ENCODE measurements around the gene TBC1D9.

TBC1D9 gene

DNA sequence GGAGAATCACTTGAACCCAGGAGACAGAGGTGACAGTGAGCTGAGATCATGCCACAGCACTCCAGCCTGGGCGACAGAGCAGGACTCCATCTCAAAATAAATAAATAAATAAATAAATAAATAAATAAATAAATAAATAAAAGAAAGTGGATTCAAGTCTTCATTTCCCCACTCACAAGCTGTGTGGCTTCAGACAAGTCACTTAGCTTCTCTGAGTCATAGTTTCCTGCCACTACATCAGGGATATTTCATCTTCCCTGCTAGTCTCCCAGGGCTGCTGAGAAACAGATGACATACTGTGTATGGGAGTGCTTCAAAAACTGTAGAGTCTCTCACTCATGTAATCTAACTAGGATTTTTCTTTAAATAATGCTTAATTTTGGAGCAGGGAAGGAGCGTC lies 37.2 kb downstream of the TBC1D9 start:
- no peak for DNase-seq (ENCODE audit: insufficient read length)

DNA sequence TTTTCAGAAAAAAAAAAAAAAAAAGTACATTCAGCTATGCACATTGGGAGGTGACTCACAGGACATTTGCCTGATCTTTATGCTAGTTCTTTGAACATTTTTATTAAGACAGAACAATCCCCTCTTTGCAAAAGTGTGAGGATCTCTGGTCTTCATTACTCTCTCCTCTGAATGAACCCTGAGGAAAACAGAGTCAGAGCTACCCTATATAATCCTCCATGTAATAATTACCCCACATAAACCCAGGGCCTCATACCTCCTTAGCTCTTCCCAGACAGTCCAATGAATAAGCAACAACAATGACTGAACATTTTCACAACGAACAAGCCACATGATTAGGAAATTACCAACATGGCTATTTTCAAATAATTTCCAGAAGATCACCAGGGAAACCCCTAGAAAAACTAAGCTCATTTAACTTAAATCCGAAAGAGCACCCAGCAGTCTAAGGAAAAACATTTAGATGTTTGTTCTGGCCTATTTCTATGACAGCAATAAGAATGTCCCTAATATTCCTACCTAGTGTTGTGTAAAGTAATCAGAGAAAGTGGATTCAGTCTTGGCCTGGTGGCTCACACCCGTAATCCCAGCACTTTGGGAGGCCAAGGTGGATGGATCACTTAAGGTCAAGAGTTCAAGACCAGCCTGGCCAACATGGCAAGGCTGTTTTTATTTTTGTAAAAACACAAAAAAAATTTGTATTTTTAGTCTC lies 37.8 kb downstream of the TBC1D9 start:
- DNase-seq (ENCODE audit: insufficient read length), result no peak
- FAIRE-seq, result no peak
- TF ChIP-seq POLR2A (IDR thresholded peaks at IDR 0.05; ENCODE audit: low read depth, low read length), result no peak
- no peak for TF ChIP-seq TAF1 (IDR thresholded peaks at IDR 0.05; ENCODE audit: borderline replicate concordance, low read depth, low read length)
- no peak for TF ChIP-seq POLR2AphosphoS5 (IDR thresholded peaks at IDR 0.05; ENCODE audit: low read depth, low read length)

More for the DNA sequence above, 37.2 kb downstream of the TBC1D9 start:
- FAIRE-seq, result peak; percentile 38
- TF ChIP-seq POLR2A (IDR thresholded peaks at IDR 0.05; ENCODE audit: low read depth, low read length) (no peak), TAF1 (IDR thresholded peaks at IDR 0.05; ENCODE audit: borderline replicate concordance, low read depth, low read length) (no peak), POLR2AphosphoS5 (IDR thresholded peaks at IDR 0.05; ENCODE audit: low read depth, low read length) (no peak)

DNA sequence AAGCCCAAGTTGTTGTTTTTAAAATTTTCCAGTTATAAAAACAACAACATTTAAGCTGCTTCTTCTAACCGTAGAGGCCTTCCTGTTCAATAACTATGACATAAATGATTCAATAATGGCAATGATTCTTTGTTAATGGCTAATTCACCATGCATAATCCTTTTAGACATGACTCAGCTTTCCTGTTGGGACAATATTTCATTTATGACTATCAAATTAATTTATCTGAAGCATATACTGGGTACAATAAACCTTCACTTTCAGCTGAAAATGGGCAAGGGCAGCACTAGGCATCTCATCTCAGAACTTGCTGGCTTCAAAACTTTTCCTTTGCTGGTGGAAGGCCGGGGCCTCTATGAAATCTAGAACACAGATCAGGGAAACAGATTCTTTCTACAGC lies 38.9 kb downstream of the TBC1D9 start:
- no peak for TF ChIP-seq POLR2A (IDR thresholded peaks at IDR 0.05; ENCODE audit: low read depth, low read length)
- TF ChIP-seq TAF1 (IDR thresholded peaks at IDR 0.05; ENCODE audit: borderline replicate concordance, low read depth, low read length), result no peak
- no peak for TF ChIP-seq POLR2AphosphoS5 (IDR thresholded peaks at IDR 0.05; ENCODE audit: low read depth, low read length)
- no peak for FAIRE-seq
- no peak for DNase-seq (ENCODE audit: insufficient read length)

DNA sequence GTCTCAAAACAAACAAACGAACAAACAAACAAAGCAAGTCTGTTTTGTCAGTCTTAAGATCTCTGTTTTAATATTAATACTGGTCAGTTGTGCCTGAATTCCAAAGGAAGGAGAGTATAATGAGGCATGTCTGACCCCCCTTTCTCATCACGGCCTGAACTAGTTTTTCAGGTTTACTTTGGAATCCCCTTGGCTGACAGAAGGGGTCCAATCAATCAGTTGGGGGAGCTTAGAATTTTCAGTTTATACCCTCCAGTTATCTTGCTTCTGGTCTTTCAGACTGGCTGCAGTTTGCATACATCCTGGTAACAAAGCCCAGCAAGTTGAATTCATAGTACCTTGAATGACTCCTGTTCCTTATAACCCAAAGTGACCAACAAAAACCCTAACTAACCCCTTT lies 41.1 kb downstream of the TBC1D9 start:
- DNase-seq (ENCODE audit: insufficient read length), result no peak
- no peak for FAIRE-seq

DNA sequence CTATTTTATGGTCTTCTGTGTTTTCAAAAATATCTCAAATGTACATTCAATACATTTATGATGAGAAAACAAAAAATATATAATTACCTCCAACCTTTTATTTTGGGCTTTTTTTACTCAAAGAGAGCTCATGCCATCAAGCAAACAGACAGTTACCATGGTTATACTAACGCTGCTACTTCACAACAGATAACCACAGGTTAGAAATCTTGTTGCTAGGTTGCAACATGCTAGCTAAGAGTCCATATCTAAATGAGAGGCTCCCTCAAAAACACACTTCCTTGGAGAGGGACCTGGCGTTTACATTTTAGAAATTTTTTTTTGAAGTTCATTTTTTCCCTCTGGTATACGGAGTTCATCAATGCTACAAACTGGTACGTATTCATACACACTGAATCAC lies 44.3 kb downstream of the TBC1D9 start:
- DNase-seq (ENCODE audit: insufficient read length), result no peak
- FAIRE-seq, result no peak
- TF ChIP-seq POLR2A (IDR thresholded peaks at IDR 0.05; ENCODE audit: low read depth, low read length) (no peak), TAF1 (IDR thresholded peaks at IDR 0.05; ENCODE audit: borderline replicate concordance, low read depth, low read length) (no peak), POLR2AphosphoS5 (IDR thresholded peaks at IDR 0.05; ENCODE audit: low read depth, low read length) (no peak)

More for the DNA sequence above, 41.1 kb downstream of the TBC1D9 start:
- TF ChIP-seq POLR2AphosphoS5 (IDR thresholded peaks at IDR 0.05; ENCODE audit: low read depth, low read length), result no peak
- TF ChIP-seq POLR2A (IDR thresholded peaks at IDR 0.05; ENCODE audit: low read depth, low read length), result no peak
- TF ChIP-seq TAF1 (IDR thresholded peaks at IDR 0.05; ENCODE audit: borderline replicate concordance, low read depth, low read length), result no peak

DNA sequence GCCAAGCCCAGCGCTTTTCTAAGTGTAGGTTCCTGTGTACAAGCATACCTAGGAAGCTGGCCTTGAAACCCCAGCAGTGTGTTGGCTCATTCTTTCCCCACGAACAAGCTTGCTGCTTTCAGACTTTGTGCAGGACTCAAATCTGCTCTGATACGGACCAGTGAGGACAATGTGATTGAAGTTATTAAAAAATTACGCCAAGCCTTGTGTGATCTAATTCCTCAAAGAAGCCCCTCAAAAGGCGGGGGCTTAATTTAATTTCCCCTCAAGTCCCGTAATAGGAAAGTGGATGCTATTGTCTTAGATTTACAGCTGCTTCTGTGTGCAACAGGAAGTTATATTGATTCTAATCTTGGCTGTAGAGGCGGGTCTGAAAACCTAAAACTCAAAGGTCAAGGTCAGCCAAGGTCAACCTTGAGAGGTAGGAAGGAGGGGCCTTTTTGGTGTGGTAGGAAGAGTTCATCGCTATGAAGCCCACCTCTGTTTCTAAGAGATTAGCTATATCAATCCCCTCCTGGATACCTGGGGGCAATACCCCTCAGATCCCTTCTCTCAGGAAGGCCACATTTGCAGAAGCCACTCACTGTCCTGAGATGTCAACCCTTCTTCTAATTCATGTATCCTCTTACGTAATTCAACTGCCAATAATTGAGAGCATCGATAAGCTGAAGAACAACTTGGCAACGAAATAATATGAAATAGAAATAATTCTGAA lies 45.1 kb downstream of the TBC1D9 start:
- DNase-seq (ENCODE audit: insufficient read length), result no peak
- FAIRE-seq, result no peak

DNA sequence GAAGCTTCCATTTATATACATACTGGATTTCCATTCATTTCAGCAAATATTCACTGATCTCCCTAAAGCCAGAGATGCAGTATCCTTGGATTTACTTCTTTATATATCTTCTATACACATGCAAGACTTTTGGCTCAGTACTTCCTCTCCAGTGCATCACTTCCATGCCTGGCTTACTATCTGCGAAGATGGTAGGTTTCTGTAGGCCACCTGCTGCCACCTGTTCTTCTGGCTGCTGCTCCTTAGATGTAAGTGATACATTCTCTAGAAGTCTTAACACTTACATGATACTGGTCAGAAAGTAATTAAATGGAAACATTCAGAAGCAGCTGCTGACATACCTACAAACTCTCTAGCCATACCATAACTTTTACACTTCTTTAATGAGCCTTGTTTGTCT lies 48.9 kb downstream of the TBC1D9 start:
- DNase-seq (ENCODE audit: insufficient read length) (no peak), FAIRE-seq (no peak)
- TF ChIP-seq TAF1 (IDR thresholded peaks at IDR 0.05; ENCODE audit: borderline replicate concordance, low read depth, low read length), result no peak
- TF ChIP-seq POLR2AphosphoS5 (IDR thresholded peaks at IDR 0.05; ENCODE audit: low read depth, low read length), result no peak
- no peak for TF ChIP-seq POLR2A (IDR thresholded peaks at IDR 0.05; ENCODE audit: low read depth, low read length)

More for the DNA sequence above, 45.1 kb downstream of the TBC1D9 start:
- TF ChIP-seq POLR2A (IDR thresholded peaks at IDR 0.05; ENCODE audit: low read depth, low read length), result no peak
- no peak for TF ChIP-seq TAF1 (IDR thresholded peaks at IDR 0.05; ENCODE audit: borderline replicate concordance, low read depth, low read length)

DNA sequence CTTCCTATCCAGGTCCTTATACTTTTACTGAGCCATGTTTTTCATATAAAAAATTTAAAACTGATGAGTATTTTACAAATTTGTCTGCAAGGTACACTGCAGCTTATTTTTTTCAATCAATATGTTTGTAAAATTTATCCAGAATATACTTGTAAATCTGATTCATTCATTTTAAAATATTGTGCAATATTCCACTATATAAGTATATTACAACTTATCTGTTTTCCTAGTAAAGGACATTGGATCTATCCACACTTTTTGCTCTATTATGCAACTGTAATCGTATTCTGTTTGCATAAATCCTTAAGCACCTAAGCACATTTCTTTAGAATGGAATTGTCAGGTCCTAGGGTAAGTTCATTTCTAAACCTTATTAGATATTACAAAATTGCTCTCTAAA lies 49.5 kb downstream of the TBC1D9 start:
- FAIRE-seq, result no peak
- DNase-seq (ENCODE audit: insufficient read length), result no peak
- TF ChIP-seq POLR2AphosphoS5 (IDR thresholded peaks at IDR 0.05; ENCODE audit: low read depth, low read length) (no peak), TAF1 (IDR thresholded peaks at IDR 0.05; ENCODE audit: borderline replicate concordance, low read depth, low read length) (no peak), POLR2A (IDR thresholded peaks at IDR 0.05; ENCODE audit: low read depth, low read length) (no peak)

DNA sequence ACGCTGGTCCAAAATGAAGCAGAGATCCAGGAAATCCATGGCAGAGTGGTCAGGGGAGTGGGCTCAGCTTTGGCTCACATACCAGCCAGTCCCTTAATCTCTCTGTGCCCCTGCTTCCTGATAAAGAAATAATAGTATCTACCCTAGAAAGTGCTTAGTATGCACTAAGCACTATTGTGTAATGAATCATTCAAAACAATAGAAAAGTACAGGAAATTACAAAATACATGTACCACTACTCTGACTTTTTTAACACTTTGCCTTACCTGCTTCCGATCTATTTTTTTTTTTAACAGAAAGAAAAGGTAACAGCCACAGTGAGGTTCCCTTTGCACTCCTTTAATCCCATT lies 49.9 kb downstream of the TBC1D9 start:
- FAIRE-seq (no peak), DNase-seq (ENCODE audit: insufficient read length) (no peak)
- TF ChIP-seq POLR2A (IDR thresholded peaks at IDR 0.05; ENCODE audit: low read depth, low read length) (no peak), POLR2AphosphoS5 (IDR thresholded peaks at IDR 0.05; ENCODE audit: low read depth, low read length) (no peak), TAF1 (IDR thresholded peaks at IDR 0.05; ENCODE audit: borderline replicate concordance, low read depth, low read length) (no peak)

DNA sequence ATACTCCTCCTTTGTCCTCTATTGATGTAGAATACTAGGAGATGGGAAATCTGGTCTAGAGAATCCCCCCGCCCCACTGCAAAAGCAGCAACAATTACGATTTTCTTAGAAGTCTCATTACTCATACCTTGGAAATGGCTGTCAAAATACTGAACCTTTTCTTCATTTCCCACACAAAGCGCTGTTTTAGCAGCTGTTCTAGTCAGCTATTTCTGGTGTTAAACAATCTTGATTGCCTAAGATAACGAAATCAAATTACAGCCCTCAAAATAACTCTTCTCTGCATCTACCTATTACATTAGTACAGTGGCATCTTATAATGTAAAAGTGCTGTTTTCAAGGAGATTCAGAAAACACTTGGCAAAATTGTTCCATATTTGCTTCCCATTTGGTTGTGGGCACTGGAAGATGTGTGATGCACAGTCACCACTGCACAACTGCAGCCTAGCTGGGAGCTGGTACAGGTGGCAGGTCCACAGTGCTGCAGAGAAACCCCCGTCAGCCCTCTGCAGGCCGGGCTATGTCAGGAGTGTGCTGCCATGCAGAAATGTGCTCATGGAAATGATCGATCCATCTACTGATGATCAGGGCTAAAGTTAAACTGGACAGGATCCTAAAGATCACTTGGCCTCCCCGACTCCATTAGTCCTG lies 50.4 kb downstream of the TBC1D9 start:
- no peak for DNase-seq (ENCODE audit: insufficient read length)
- no peak for FAIRE-seq
- TF ChIP-seq POLR2A (IDR thresholded peaks at IDR 0.05; ENCODE audit: low read depth, low read length), result no peak
- TF ChIP-seq POLR2AphosphoS5 (IDR thresholded peaks at IDR 0.05; ENCODE audit: low read depth, low read length), result no peak
- TF ChIP-seq TAF1 (IDR thresholded peaks at IDR 0.05; ENCODE audit: borderline replicate concordance, low read depth, low read length), result no peak

DNA sequence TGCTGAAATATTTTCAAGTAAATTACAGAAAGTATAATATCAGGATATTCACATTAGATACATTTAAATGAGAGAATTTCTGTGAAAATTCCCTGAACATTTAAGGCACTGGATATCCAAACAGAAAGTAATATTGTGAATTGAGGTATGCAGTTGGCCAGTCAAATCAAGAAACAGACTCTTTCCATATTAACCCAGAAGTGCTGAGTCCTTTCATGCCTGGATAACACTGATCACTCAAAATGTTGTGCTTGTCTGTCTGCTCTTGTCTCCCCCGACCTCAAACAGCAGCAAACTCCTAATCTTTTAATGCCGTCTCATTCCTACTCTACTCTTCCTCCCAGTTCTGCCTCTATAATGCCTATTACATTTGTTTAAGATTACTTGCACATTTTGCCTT lies 51.2 kb downstream of the TBC1D9 start:
- DNase-seq (ENCODE audit: insufficient read length) (no peak), FAIRE-seq (no peak)
- no peak for TF ChIP-seq POLR2AphosphoS5 (IDR thresholded peaks at IDR 0.05; ENCODE audit: low read depth, low read length)
- TF ChIP-seq TAF1 (IDR thresholded peaks at IDR 0.05; ENCODE audit: borderline replicate concordance, low read depth, low read length), result no peak
- no peak for TF ChIP-seq POLR2A (IDR thresholded peaks at IDR 0.05; ENCODE audit: low read depth, low read length)
